Astrocyte (in vitro differentiated cells and primary cell): ENCODE results near the gene FCMR. TPM values are rescaled to one million over a fixed set of nuclear protein-coding genes. Genes with fewer than 3 reads are reported as not detected.

ENCODE experiments used
- DNase-seq: peaks from one replicate; pipeline ENCODE4 v3.0.0-alpha.2; 2010; ENCODE audit warnings: low read depth
- FAIRE-seq: peaks from 2 replicates; lab custom pipeline; 2011; peaks lifted over from hg19 to GRCh38; lab: Jason Lieb, UNC
- H2AFZ ChIP-seq: 2 replicates; pipeline ENCODE4 v1.6.0; 2012; ENCODE audit warnings: low read depth, low read length, inconsistent platforms
- H3K27ac ChIP-seq: 2 replicates; pipeline ENCODE4 v1.5.1; 2011; ENCODE audit warnings: low read depth, low read length, inconsistent platforms
- H3K27me3 ChIP-seq: 2 replicates; pipeline ENCODE4 v1.6.0; 2011; ENCODE audit warnings: low read length, inconsistent platforms; ENCODE audit not compliant: insufficient read depth
- H3K36me3 ChIP-seq: 2 replicates; pipeline ENCODE4 v1.5.1; 2011; ENCODE audit warnings: low read length, inconsistent platforms; ENCODE audit not compliant: insufficient read depth
- H3K4me1 ChIP-seq: 2 replicates; pipeline ENCODE4 v1.5.1; 2011; ENCODE audit warnings: low read length, inconsistent platforms; ENCODE audit not compliant: insufficient read depth
- H3K4me2 ChIP-seq: 2 replicates; pipeline ENCODE4 v1.6.0; 2012; ENCODE audit warnings: low read length, inconsistent platforms
- H3K4me3 ChIP-seq: 2 replicates; pipeline ENCODE4 v1.5.1; 2011; ENCODE audit warnings: low read depth, mild to moderate bottlenecking, low read length, inconsistent platforms; ENCODE audit not compliant: insufficient read depth
- H3K79me2 ChIP-seq: 2 replicates; pipeline ENCODE4 v1.6.0; 2012; ENCODE audit warnings: mild to moderate bottlenecking, low read length, inconsistent platforms; ENCODE audit not compliant: insufficient read depth
- H3K9ac ChIP-seq: 2 replicates; pipeline ENCODE4 v1.6.0; 2012; ENCODE audit warnings: mild to moderate bottlenecking, low read length, inconsistent platforms
- H3K9me3 ChIP-seq: 2 replicates; pipeline ENCODE4 v1.5.1; 2012; ENCODE audit warnings: low read depth, mild to moderate bottlenecking, low read length, inconsistent platforms; ENCODE audit not compliant: insufficient read depth
- H4K20me1 ChIP-seq: 2 replicates; pipeline ENCODE4 v1.6.0; 2012; ENCODE audit warnings: low read length, inconsistent platforms; ENCODE audit not compliant: insufficient read depth
- H3K27ac Mint-ChIP-seq: one replicate; pipeline ENCODE4 v1.8.0; 2021; ENCODE audit warnings: mild to moderate bottlenecking, mixed read lengths; ENCODE audit not compliant: unreplicated experiment
- H3K27me3 Mint-ChIP-seq: one replicate; pipeline ENCODE4 v1.8.0; 2021; ENCODE audit warnings: low read depth, mixed read lengths; ENCODE audit not compliant: unreplicated experiment
- H3K36me3 Mint-ChIP-seq: one replicate; pipeline ENCODE4 v1.8.0; 2021; ENCODE audit warnings: low read depth, mixed read lengths; ENCODE audit not compliant: unreplicated experiment
- H3K4me1 Mint-ChIP-seq: one replicate; pipeline ENCODE4 v1.8.0; 2021; ENCODE audit warnings: low read depth, mixed read lengths; ENCODE audit not compliant: unreplicated experiment
- H3K4me3 Mint-ChIP-seq: one replicate; pipeline ENCODE4 v1.8.0; 2021; ENCODE audit warnings: mild to moderate bottlenecking, moderate library complexity, mixed read lengths; ENCODE audit not compliant: unreplicated experiment
- H3K9me3 Mint-ChIP-seq: one replicate; pipeline ENCODE4 v1.8.0; 2021; ENCODE audit warnings: mild to moderate bottlenecking, mixed read lengths; ENCODE audit not compliant: unreplicated experiment
- CTCF ChIP-seq: IDR thresholded peaks from 2 replicates; pipeline ENCODE4 v1.5.1; 2011; ENCODE audit warnings: low read depth, mild to moderate bottlenecking, inconsistent platforms, low read length, moderate library complexity; ENCODE audit not compliant: insufficient read depth
- EZH2 ChIP-seq: IDR thresholded peaks from 2 replicates; pipeline ENCODE4 v1.6.1; 2012; ENCODE audit warnings: mild to moderate bottlenecking, low read length, inconsistent platforms; ENCODE audit not compliant: insufficient read depth
- total RNA-seq: library from RNA; stranded (reverse); gene quantifications from 2 replicates; pipeline ENCODE4 v1.2.1, GENCODE V29; 2021

FCMR gene
- total RNA-seq, 1 donor from 2014 or later: 0.73 TPM

DNA sequence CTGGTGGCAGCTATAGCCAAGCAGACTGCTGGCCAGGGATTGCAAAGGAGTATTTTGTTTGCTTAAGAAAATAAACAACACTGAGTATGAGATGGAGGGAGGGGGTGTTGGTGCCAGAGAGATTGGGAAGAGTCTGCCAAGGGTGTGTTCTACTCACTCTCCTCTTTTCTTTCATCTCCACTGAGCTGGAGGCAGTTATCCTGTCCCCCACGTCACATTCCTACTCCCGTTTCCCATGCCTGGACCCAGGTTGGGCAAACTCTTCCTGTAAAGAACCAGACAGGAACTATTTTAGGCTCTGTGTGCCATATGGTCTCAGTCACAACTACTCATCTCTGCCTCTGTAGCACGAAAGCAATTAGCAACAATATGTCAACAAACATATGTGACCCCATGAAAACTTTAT lies 25.9 kb downstream of the FCMR start:
- FAIRE-seq (no peak), DNase-seq (no peak)
- Histone ChIP-seq H3K9ac (no peak overlapping the region), H3K4me2 (no peak overlapping the region), H3K9me3 (no peaks in the 10 kb centered on the region), H3K36me3 (no peaks in the 10 kb centered on the region), H3K79me2 (no peaks in the 10 kb centered on the region), H2AFZ (no peak overlapping the region), H3K27ac (no peak overlapping the region), H3K27me3 (no peaks in the 10 kb centered on the region), H4K20me1 (no peaks in the 10 kb centered on the region), H3K4me3 (no peak overlapping the region), H3K4me1 (peaks cover 13% of the 10 kb centered on the region)
- no peak overlapping the region for H3K4me3 Mint-ChIP-seq
- H3K36me3 Mint-ChIP-seq: no peaks in the 10 kb centered on the region
- peaks cover 26% of the 10 kb centered on the region for H3K4me1 Mint-ChIP-seq
- H3K9me3 Mint-ChIP-seq: no peaks in the 10 kb centered on the region
- TF ChIP-seq CTCF (no peak), EZH2 (no peak)
- H3K27me3 Mint-ChIP-seq: peaks cover 8% of the 10 kb centered on the region
- no peak overlapping the region for H3K27ac Mint-ChIP-seq

- no peaks in the 10 kb centered on the region for H3K9me3 Mint-ChIP-seq
- H4K20me1 ChIP-seq: no peaks in the 10 kb centered on the region
- no peak overlapping the region for H2AFZ ChIP-seq
- H3K4me2 ChIP-seq: no peak overlapping the region
- peaks cover 31% of the 10 kb centered on the region for H3K4me1 Mint-ChIP-seq
- no peaks in the 10 kb centered on the region for H3K36me3 ChIP-seq
- H3K4me3 ChIP-seq: no peak overlapping the region
- no peaks in the 10 kb centered on the region for H3K36me3 Mint-ChIP-seq
- no peaks in the 10 kb centered on the region for H3K9me3 ChIP-seq
- FAIRE-seq: no peak
- H3K27me3 Mint-ChIP-seq: peaks cover 3% of the 10 kb centered on the region
- H3K79me2 ChIP-seq: no peaks in the 10 kb centered on the region
- H3K27me3 ChIP-seq: no peaks in the 10 kb centered on the region
- H3K4me3 Mint-ChIP-seq: no peak overlapping the region
- DNase-seq: no peak
- H3K27ac ChIP-seq: no peak overlapping the region
- H3K27ac Mint-ChIP-seq: no peak overlapping the region
- H3K4me1 ChIP-seq: peaks cover 15% of the 10 kb centered on the region
- no peak overlapping the region for H3K9ac ChIP-seq
- TF ChIP-seq CTCF (no peak), EZH2 (no peak)
Observed at GRCh38 chr1:206895325-206895724, 26.4 kb downstream of the FCMR start.

- no peak overlapping the region for H3K9ac ChIP-seq
- H4K20me1 ChIP-seq: no peaks in the 10 kb centered on the region
- no peak overlapping the region for H2AFZ ChIP-seq
- no peak for TF ChIP-seq CTCF
- no peak overlapping the region for H3K27ac Mint-ChIP-seq
- no peak for FAIRE-seq
- no peak for DNase-seq
- H3K4me1 Mint-ChIP-seq: peaks cover 28% of the 10 kb centered on the region
- H3K27me3 ChIP-seq: no peaks in the 10 kb centered on the region
- no peaks in the 10 kb centered on the region for H3K36me3 ChIP-seq
- H3K9me3 Mint-ChIP-seq: peaks cover 2% of the 10 kb centered on the region
- no peak overlapping the region for H3K27ac ChIP-seq
- no peaks in the 10 kb centered on the region for H3K79me2 ChIP-seq
- H3K9me3 ChIP-seq: no peaks in the 10 kb centered on the region
- H3K4me3 Mint-ChIP-seq: no peak overlapping the region
- H3K4me3 ChIP-seq: no peak overlapping the region
- peaks cover 10% of the 10 kb centered on the region for H3K4me1 ChIP-seq
- no peak overlapping the region for H3K4me2 ChIP-seq
- H3K27me3 Mint-ChIP-seq: peaks cover 3% of the 10 kb centered on the region
- no peaks in the 10 kb centered on the region for H3K36me3 Mint-ChIP-seq
Observed at GRCh38 chr1:206893380-206893779, 28.4 kb downstream of the FCMR start.
